Liver (tissue), 9 donors: ENCODE measurements around the gene ZNF292. TPM values are rescaled to one million over a fixed set of nuclear protein-coding genes. Genes with fewer than 3 reads are reported as not detected.

ENCODE experiments used
- DNase-seq: peaks from one replicate; pipeline ENCODE4 v3.0.0-alpha.2; 2017; ENCODE audit warnings: low spot score
- H3K27ac ChIP-seq, 2 donors: one replicate each; pipeline ENCODE4 v1.7.0; 2013; ENCODE audit warnings: inconsistent platforms in 2 of 2, low read length in 2 of 2, control low read depth in 1 of 2, low read depth in 1 of 2, mild to moderate bottlenecking in 1 of 2
- H3K27me3 ChIP-seq, 4 donors: one replicate each; pipeline versions ENCODE4 v1.6.1 to v1.7.0; 2013; ENCODE audit warnings: low read length in 3 of 4, inconsistent platforms in 1 of 4, mild to moderate bottlenecking in 1 of 4, moderate library complexity in 1 of 4; ENCODE audit not compliant: control insufficient read depth in 4 of 4, insufficient read depth in 4 of 4
- H3K36me3 ChIP-seq, 4 donors: one replicate each; pipeline versions ENCODE4 v1.6.1 to v1.7.0; 2013; ENCODE audit warnings: low read length in 3 of 4, mild to moderate bottlenecking in 3 of 4, low read depth in 1 of 4, moderate library complexity in 1 of 4; ENCODE audit not compliant: control insufficient read depth in 4 of 4, insufficient read depth in 3 of 4
- H3K4me1 ChIP-seq, 4 donors: one replicate each; pipeline versions ENCODE4 v1.6.1 to v1.7.0; 2013; ENCODE audit warnings: low read length in 3 of 4, mild to moderate bottlenecking in 3 of 4, moderate library complexity in 1 of 4; ENCODE audit not compliant: control insufficient read depth in 4 of 4, insufficient read depth in 4 of 4
- H3K4me3 ChIP-seq, 3 donors: one replicate each; pipeline versions ENCODE4 v1.6.1 to v1.7.0; 2013; ENCODE audit warnings: low read length in 3 of 3, control low read depth in 1 of 3, low read depth in 1 of 3, mild to moderate bottlenecking in 1 of 3
- H3K9ac ChIP-seq, 2 donors: one replicate each; pipeline ENCODE4 v1.7.0; 2013; ENCODE audit warnings: low read length in 2 of 2, mild to moderate bottlenecking in 2 of 2, moderate library complexity in 2 of 2, control low read depth in 1 of 2, low read depth in 1 of 2
- H3K9me3 ChIP-seq, 4 donors: one replicate each; pipeline versions ENCODE4 v1.6.1 to v1.7.0; 2013; ENCODE audit warnings: low read length in 3 of 4; ENCODE audit not compliant: control insufficient read depth in 4 of 4
- ATF3 ChIP-seq: IDR thresholded peaks from 2 replicates; pipeline ENCODE4 v1.6.1; 2016; ENCODE audit warnings: antibody characterized with exemption
- CTCF ChIP-seq: fragments of 150-350 bp; IDR thresholded peaks from 2 replicates; pipeline ENCODE4 v1.5.1; 2017; ENCODE audit warnings: improper control_type of control experiment, low read depth, low read length; ENCODE audit not compliant: missing input control
- EGR1 ChIP-seq, 2 donors: IDR thresholded peaks; 2 replicates each; pipeline ENCODE4 v1.6.1; 2016 to 2018; ENCODE audit warnings: antibody characterized with exemption in 2 of 2, low read depth in 2 of 2
- FOXA1 ChIP-seq: IDR thresholded peaks from 2 replicates; pipeline ENCODE4 v1.6.1; 2016; ENCODE audit warnings: antibody characterized with exemption
- FOXA2 ChIP-seq: IDR thresholded peaks from 2 replicates; pipeline ENCODE4 v1.6.1; 2016; ENCODE audit warnings: antibody characterized with exemption
- GABPA ChIP-seq, 2 donors: IDR thresholded peaks in 1 of 2; conservative IDR thresholded peaks in 1 of 2; 2 replicates each; pipeline ENCODE4 v1.6.1; 2016; ENCODE audit warnings: antibody characterized with exemption in 2 of 2, mild to moderate bottlenecking in 1 of 2, moderate library complexity in 1 of 2
- HNF4A ChIP-seq, 2 donors: conservative IDR thresholded peaks; 2 replicates each; pipeline ENCODE4 v1.6.1; 2016; ENCODE audit warnings: antibody characterized with exemption in 2 of 2, mild to moderate bottlenecking in 2 of 2
- HNF4G ChIP-seq: IDR thresholded peaks from 2 replicates; pipeline ENCODE4 v1.6.1; 2016; ENCODE audit warnings: antibody characterized with exemption
- MAX ChIP-seq: IDR thresholded peaks from 2 replicates; pipeline ENCODE4 v1.6.1; 2016; ENCODE audit warnings: antibody characterized with exemption
- NR2F2 ChIP-seq: IDR thresholded peaks from 2 replicates; pipeline ENCODE4 v1.6.1; 2016; ENCODE audit warnings: antibody characterized with exemption
- REST ChIP-seq: IDR thresholded peaks from 2 replicates; pipeline ENCODE4 v1.6.1; 2016; ENCODE audit warnings: antibody characterized with exemption, mild to moderate bottlenecking
- RXRA ChIP-seq, 2 donors: IDR thresholded peaks; 2 replicates each; pipeline ENCODE4 v1.6.1; 2017 to 2018; ENCODE audit warnings: antibody characterized with exemption in 2 of 2, mild to moderate bottlenecking in 1 of 2
- SP1 ChIP-seq: IDR thresholded peaks from 2 replicates; pipeline ENCODE4 v1.6.1; 2018; ENCODE audit warnings: antibody characterized with exemption, mild to moderate bottlenecking
- TAF1 ChIP-seq: conservative IDR thresholded peaks from 2 replicates; pipeline ENCODE4 v1.6.1; 2016; ENCODE audit warnings: antibody characterized with exemption, mild to moderate bottlenecking
- YY1 ChIP-seq: IDR thresholded peaks from 2 replicates; pipeline ENCODE4 v1.6.1; 2016; ENCODE audit warnings: antibody characterized with exemption, mild to moderate bottlenecking
- polyA plus RNA-seq, 2 donors: library from polyadenylated mRNA; stranded (reverse) in 1 of 2; unstranded in 1 of 2; fragments of 200-250 nt in 1 of 2; fragments of >200 nt in 1 of 2; fragmentation: Nextera tagmentation in 1 of 2; extraction: Ambion mirVana in 1 of 2; gene quantifications; one replicate each; pipeline versions ENCODE4 v1.2.1 to v1.2.3, GENCODE V29; 2013 to 2015
- total RNA-seq, 2 donors: library from RNA; depleted of rRNA; stranded (reverse); fragments of >200 nt; gene quantifications; one replicate each; pipeline ENCODE4 v1.2.3, GENCODE V29; 2014
- donor health status: healthy.
- donor health status: healthy.
- donor health status: healthy.
- donor health status: healthy.
- donor health status: healthy.

Gene ZNF292
- total and polyA plus RNA-seq, 4 donors, result 2.7 to 16.4 (median 12.5) TPM

- H3K4me3 ChIP-seq, result no peak overlapping the region
- DNase-seq, result no peak
- H3K9ac ChIP-seq, result no peak overlapping the region
- TF ChIP-seq HNF4A (conservative IDR thresholded peaks at IDR 0.05), result no peak
- TF ChIP-seq CTCF, result no peak
- TF ChIP-seq HNF4G, result no peak
- TF ChIP-seq NR2F2, result no peak
- no peak for TF ChIP-seq TAF1
- TF ChIP-seq GABPA (IDR thresholded peaks at IDR 0.05 in 1 of 2, conservative IDR thresholded peaks at IDR 0.05 in 1 of 2), result no peak
- TF ChIP-seq FOXA1, result no peak
- no peak for TF ChIP-seq SP1
- TF ChIP-seq RXRA (IDR thresholded peaks at IDR 0.05), result no peak
- TF ChIP-seq YY1, result no peak
- TF ChIP-seq EGR1 (IDR thresholded peaks at IDR 0.05; ENCODE audit: low read depth in 2 of 2), result no peak
- H3K27me3 ChIP-seq, result no peaks in the 10 kb centered on the region
- no peaks in the 10 kb centered on the region for H3K4me1 ChIP-seq
- no peak overlapping the region for H3K27ac ChIP-seq
- peaks cover 4 to 17% (median 10%) of the 10 kb centered on the region in 4 donors for H3K36me3 ChIP-seq
- no peaks in the 10 kb centered on the region for H3K9me3 ChIP-seq
These were observed 88.4 kb downstream of the ZNF292 start for GRCh38 chr6:87243812-87244211.

- no peak for DNase-seq
- Histone ChIP-seq H3K27ac (no peak overlapping the region), H3K4me3 (no peak overlapping the region), H3K9ac (no peak overlapping the region), H3K9me3 (no peaks in the 10 kb centered on the region), H3K4me1 (no peaks in the 10 kb centered on the region), H3K27me3 (no peaks in the 10 kb centered on the region), H3K36me3 (peaks cover 4 to 17% (median 10%) of the 10 kb centered on the region in 4 donors)
- TF ChIP-seq CTCF, result no peak
- TF ChIP-seq YY1, result no peak
- no peak for TF ChIP-seq FOXA2
- no peak for TF ChIP-seq NR2F2
- TF ChIP-seq ATF3, result no peak
- TF ChIP-seq TAF1, result no peak
- TF ChIP-seq FOXA1, result no peak
- no peak for TF ChIP-seq MAX
- no peak for TF ChIP-seq HNF4G
- TF ChIP-seq REST, result no peak
- no peak for TF ChIP-seq RXRA (IDR thresholded peaks at IDR 0.05)
- no peak for TF ChIP-seq GABPA (IDR thresholded peaks at IDR 0.05 in 1 of 2, conservative IDR thresholded peaks at IDR 0.05 in 1 of 2)
These were observed 89.0 kb downstream of the ZNF292 start for GRCh38 chr6:87244380-87244779.
